Fibroblast of mammary gland (primary cell): Measurements from ENCODE around the gene F2RL3.

ENCODE experiments used
- DNase-seq: peaks from one replicate; pipeline ENCODE4 v3.0.0-alpha.2; 2010; ENCODE audit warnings: low read depth
- H3K4me3 ChIP-seq: 2 replicates; pipeline ENCODE4 v1.5.1; 2011; ENCODE audit warnings: low read depth, mild to moderate bottlenecking, low read length, moderate library complexity; ENCODE audit not compliant: control insufficient read depth
- TF ChIP-seq, protein P1 (sequence below): conservative IDR thresholded peaks from 2 replicates; pipeline ENCODE4 v1.5.1; 2011; ENCODE audit warnings: low read depth, low read length, inconsistent platforms; ENCODE audit not compliant: control insufficient read depth, insufficient read depth

F2RL3 gene

DNA sequence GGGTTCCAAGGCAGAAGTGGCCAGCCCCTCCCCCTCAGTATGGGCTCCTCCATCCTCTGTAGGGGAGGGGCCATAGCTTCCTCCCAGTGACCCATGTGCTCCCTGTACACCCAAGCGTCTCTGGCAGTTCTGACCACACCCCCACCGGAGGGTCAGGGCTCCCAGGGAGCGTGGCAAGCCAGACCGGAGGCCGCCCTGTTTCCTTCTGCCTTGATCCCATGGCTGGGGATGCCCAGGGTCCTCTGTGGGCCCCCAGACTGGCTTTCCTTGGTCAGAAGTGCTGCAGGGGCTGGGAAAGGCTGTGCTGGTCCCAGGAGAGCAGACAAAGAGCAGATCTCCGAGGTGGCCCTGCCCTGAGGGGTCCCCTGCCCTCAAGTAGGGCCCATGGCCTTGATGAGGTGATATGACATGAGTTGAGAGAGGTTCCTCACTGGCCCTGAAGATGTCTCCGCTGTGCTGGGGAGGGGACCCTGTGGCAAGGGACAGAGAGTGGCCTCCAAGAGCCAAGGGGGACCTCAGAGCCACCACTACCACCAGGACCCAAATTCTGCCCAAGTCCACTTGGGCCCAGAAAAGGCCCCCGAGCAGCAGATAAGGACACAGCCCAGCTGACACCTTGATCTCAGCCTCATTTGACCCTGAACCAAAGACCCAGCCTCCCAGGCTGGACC, 7.8 kb upstream of the F2RL3 start:
- TF ChIP-seq, protein P1, sequence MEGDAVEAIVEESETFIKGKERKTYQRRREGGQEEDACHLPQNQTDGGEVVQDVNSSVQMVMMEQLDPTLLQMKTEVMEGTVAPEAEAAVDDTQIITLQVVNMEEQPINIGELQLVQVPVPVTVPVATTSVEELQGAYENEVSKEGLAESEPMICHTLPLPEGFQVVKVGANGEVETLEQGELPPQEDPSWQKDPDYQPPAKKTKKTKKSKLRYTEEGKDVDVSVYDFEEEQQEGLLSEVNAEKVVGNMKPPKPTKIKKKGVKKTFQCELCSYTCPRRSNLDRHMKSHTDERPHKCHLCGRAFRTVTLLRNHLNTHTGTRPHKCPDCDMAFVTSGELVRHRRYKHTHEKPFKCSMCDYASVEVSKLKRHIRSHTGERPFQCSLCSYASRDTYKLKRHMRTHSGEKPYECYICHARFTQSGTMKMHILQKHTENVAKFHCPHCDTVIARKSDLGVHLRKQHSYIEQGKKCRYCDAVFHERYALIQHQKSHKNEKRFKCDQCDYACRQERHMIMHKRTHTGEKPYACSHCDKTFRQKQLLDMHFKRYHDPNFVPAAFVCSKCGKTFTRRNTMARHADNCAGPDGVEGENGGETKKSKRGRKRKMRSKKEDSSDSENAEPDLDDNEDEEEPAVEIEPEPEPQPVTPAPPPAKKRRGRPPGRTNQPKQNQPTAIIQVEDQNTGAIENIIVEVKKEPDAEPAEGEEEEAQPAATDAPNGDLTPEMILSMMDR = no peak
- no peak overlapping the region for H3K4me3 ChIP-seq
- DNase-seq = no peak

DNA sequence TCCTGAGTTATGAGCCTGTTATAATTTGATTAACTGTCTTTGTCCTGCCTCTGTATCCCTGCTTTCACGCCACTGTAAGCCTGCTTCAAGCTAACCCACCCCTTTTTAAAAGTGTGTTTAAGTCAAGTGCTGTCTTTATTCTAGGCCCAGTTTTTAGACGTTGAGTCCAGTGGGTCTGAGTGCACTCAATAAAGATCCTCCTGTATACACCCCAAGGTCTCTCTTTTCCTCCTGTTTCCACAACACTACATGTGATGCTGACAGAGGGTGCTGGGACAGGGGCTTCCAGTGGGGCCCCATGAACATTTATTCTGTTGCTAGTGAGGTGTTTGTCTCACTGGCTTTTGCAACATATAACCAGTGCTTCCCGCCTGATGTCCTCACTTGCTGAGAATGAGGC, 6.7 kb upstream of the F2RL3 start:
- TF ChIP-seq, protein P1 = no peak
- H3K4me3 ChIP-seq = no peak overlapping the region

GRCh38 chr19:16883522-16883921, 5.3 kb upstream of the F2RL3 start:
- H3K4me3 ChIP-seq = no peak overlapping the region
- no peak for DNase-seq
- TF ChIP-seq, protein P1 = no peak

More for the DNA sequence above, 6.7 kb upstream of the F2RL3 start:
- no peak for DNase-seq

DNA sequence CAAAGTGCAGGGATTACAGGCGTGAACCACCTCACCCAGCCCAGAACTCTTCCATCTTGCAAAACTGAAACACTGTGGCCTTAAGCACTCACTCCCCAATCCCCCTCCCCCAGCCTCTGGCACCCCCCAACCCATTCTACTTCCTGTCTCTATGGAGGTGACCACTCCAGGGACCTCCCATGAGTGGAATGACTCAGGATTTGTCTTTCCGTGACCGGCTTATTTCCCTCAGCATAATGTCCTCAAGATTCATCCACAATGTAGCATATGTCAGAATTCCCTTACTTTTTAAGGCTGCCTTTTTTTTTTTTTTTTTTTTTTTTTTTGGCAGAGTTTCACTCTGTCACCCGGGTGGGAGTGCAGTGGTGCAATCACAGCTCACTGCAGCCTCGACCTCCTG, 3.6 kb upstream of the F2RL3 start:
- H3K4me3 ChIP-seq = no peak overlapping the region
- TF ChIP-seq, protein P1 = no peak
- DNase-seq = no peak

- TF ChIP-seq, protein P1 = no peak
- H3K4me3 ChIP-seq = no peak overlapping the region
- peak; percentile 92 for DNase-seq
Measured at GRCh38 chr19:16886305-16886880, 2.4 kb upstream of the F2RL3 start.

DNA sequence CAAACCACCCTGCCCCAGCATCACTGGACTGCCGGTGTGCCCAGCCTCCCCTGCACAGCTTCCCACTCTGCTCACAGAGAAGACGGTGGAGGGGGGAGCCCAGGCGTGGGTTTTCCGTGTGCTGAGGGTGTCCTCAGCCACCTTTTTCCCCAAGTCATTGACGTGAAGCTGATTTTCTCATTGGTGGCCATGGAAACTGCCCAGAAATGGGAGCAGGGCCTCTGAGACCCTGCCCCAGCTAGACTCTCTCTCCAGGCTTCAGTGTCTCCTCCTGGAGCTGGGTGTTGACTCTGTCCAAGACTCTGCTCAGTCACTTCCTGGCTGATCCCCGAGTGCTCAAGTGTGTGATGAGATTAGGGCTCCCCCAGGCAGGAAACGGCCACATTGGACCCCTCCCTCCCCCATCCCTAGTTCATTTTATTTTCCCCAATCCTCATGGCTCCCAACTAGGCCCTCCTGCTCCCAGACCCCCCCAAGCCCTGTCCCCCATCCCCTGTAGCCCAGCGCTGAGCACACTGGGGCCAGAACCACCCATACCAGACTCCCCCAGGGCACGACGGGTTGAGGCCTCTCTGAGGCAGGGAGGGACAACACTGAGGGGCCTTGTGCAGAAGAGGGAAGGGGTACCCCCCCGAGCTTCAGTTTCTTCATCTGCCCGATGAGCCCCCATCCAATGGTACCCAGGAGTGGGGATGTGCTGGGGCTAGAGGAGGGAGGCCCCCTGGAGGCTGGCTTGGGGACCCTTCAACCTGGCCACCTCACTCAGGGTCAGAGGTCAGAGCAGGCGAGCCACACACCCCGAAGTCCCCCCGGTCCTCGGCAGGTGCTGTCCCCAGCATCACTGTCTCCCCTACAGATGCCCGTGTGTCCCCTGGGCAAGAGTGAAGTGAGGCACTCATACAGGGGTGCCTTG, 1.2 kb upstream of the F2RL3 start:
- no peak for DNase-seq
- no peak overlapping the region for H3K4me3 ChIP-seq
- TF ChIP-seq, protein P1 = no peak
